Body of pancreas (tissue), 4 donors: Measurements from ENCODE around the gene TM9SF4.

ENCODE experiments used
- CTCF ChIP-seq, 7 experiments: fragments of 450-650 bp in 4 of 7; fragments of 200-600 bp in 3 of 7; sonication (generic) in 3 of 7; IDR thresholded peaks; one replicate each; pipeline ENCODE4 v1.5.1; 2016 to 2019; ENCODE audit warnings: antibody characterized with exemption in 7 of 7
- POLR2A ChIP-seq, 3 donors: fragments of 450-650 bp; IDR thresholded peaks; one replicate each; pipeline ENCODE4 v1.6.1; 2016; ENCODE audit warnings: antibody characterized with exemption in 3 of 3, mild to moderate bottlenecking in 2 of 3

GRCh38 chr20:32205110-32205842 lies 95.8 kb downstream of the TM9SF4 start:
- TF ChIP-seq CTCF (IDR thresholded peaks at IDR 0.05) (no peak), POLR2A (IDR thresholded peaks at IDR 0.05) (no peak)
